ENCODE measurements around the gene ZNF473.

Gene ZNF473

GRCh38 chr19:49983645-49984229, 42.1 kb upstream of the ZNF473 start:
- H3K9me3 ChIP-seq (ENCODE audit: insufficient read depth, low read length) = no peaks in the 10 kb centered on the region
- H3K9ac ChIP-seq (ENCODE audit: insufficient read length, low read depth) = no peak overlapping the region
- no peaks in the 10 kb centered on the region for H3K27me3 ChIP-seq (ENCODE audit: insufficient read depth, insufficient read length)
- no peak for TF ChIP-seq SUZ12 (IDR thresholded peaks at IDR 0.05; ENCODE audit: extremely low read depth, insufficient read depth, insufficient read length)
- no peak for TF ChIP-seq ZNF274 (IDR thresholded peaks at IDR 0.05; ENCODE audit: low read depth, low read length)
- no peak for TF ChIP-seq YY1 (IDR thresholded peaks at IDR 0.05; ENCODE audit: insufficient read depth, insufficient read length)
- H3K4me1 ChIP-seq (ENCODE audit: insufficient read depth, insufficient read length) = peaks cover 2% of the 10 kb centered on the region
- H3K4me3 ChIP-seq (ENCODE audit: insufficient read length, low read depth) = no peak overlapping the region
- peak; percentile 1 for DNase-seq (ENCODE audit: low read depth, low spot score)
- H3K36me3 ChIP-seq (ENCODE audit: insufficient read depth, insufficient read length, low read length) = peaks cover 29% of the 10 kb centered on the region

GRCh38 chr19:49984491-49984890, 41.3 kb upstream of the ZNF473 start:
- no peak overlapping the region for H3K9ac ChIP-seq (ENCODE audit: insufficient read length, low read depth)
- no peak for DNase-seq (ENCODE audit: low read depth, low spot score)
- TF ChIP-seq YY1 (IDR thresholded peaks at IDR 0.05; ENCODE audit: insufficient read depth, insufficient read length) = no peak
- no peak for TF ChIP-seq ZNF274 (IDR thresholded peaks at IDR 0.05; ENCODE audit: low read depth, low read length)
- no peak for TF ChIP-seq SUZ12 (IDR thresholded peaks at IDR 0.05; ENCODE audit: extremely low read depth, insufficient read depth, insufficient read length)
- H3K4me3 ChIP-seq (ENCODE audit: insufficient read length, low read depth) = no peak overlapping the region
- H3K36me3 ChIP-seq (ENCODE audit: insufficient read depth, insufficient read length, low read length) = peaks cover 32% of the 10 kb centered on the region
- H3K4me1 ChIP-seq (ENCODE audit: insufficient read depth, insufficient read length) = peaks cover 2% of the 10 kb centered on the region
- no peaks in the 10 kb centered on the region for H3K27me3 ChIP-seq (ENCODE audit: insufficient read depth, insufficient read length)
- H3K9me3 ChIP-seq (ENCODE audit: insufficient read depth, low read length) = no peaks in the 10 kb centered on the region

GRCh38 chr19:49985871-49986270, 39.9 kb upstream of the ZNF473 start:
- H3K36me3 ChIP-seq (ENCODE audit: insufficient read depth, insufficient read length, low read length) = peaks cover 33% of the 10 kb centered on the region
- DNase-seq (ENCODE audit: low read depth, low spot score) = no peak
- no peaks in the 10 kb centered on the region for H3K9me3 ChIP-seq (ENCODE audit: insufficient read depth, low read length)
- TF ChIP-seq SUZ12 (IDR thresholded peaks at IDR 0.05; ENCODE audit: extremely low read depth, insufficient read depth, insufficient read length) = no peak
- no peak for TF ChIP-seq ZNF274 (IDR thresholded peaks at IDR 0.05; ENCODE audit: low read depth, low read length)
- TF ChIP-seq YY1 (IDR thresholded peaks at IDR 0.05; ENCODE audit: insufficient read depth, insufficient read length) = no peak
- peaks cover 2% of the 10 kb centered on the region for H3K4me1 ChIP-seq (ENCODE audit: insufficient read depth, insufficient read length)
- no peak overlapping the region for H3K4me3 ChIP-seq (ENCODE audit: insufficient read length, low read depth)
- no peak overlapping the region for H3K9ac ChIP-seq (ENCODE audit: insufficient read length, low read depth)
- no peaks in the 10 kb centered on the region for H3K27me3 ChIP-seq (ENCODE audit: insufficient read depth, insufficient read length)

GRCh38 chr19:49986354-49986753, 39.5 kb upstream of the ZNF473 start:
- DNase-seq (ENCODE audit: low read depth, low spot score) = no peak
- Histone ChIP-seq H3K4me1 (ENCODE audit: insufficient read depth, insufficient read length) (peaks cover 2% of the 10 kb centered on the region), H3K9ac (ENCODE audit: insufficient read length, low read depth) (no peak overlapping the region), H3K4me3 (ENCODE audit: insufficient read length, low read depth) (no peak overlapping the region), H3K36me3 (ENCODE audit: insufficient read depth, insufficient read length, low read length) (peaks cover 36% of the 10 kb centered on the region), H3K9me3 (ENCODE audit: insufficient read depth, low read length) (no peaks in the 10 kb centered on the region), H3K27me3 (ENCODE audit: insufficient read depth, insufficient read length) (no peaks in the 10 kb centered on the region)
- no peak for TF ChIP-seq ZNF274 (IDR thresholded peaks at IDR 0.05; ENCODE audit: low read depth, low read length)
- no peak for TF ChIP-seq SUZ12 (IDR thresholded peaks at IDR 0.05; ENCODE audit: extremely low read depth, insufficient read depth, insufficient read length)
- TF ChIP-seq YY1 (IDR thresholded peaks at IDR 0.05; ENCODE audit: insufficient read depth, insufficient read length) = no peak

GRCh38 chr19:49987159-49987698, 38.6 kb upstream of the ZNF473 start:
- TF ChIP-seq SUZ12 (IDR thresholded peaks at IDR 0.05; ENCODE audit: extremely low read depth, insufficient read depth, insufficient read length) (no peak), YY1 (IDR thresholded peaks at IDR 0.05; ENCODE audit: insufficient read depth, insufficient read length) (no peak), ZNF274 (IDR thresholded peaks at IDR 0.05; ENCODE audit: low read depth, low read length) (no peak)
- no peak overlapping the region for H3K9ac ChIP-seq (ENCODE audit: insufficient read length, low read depth)
- H3K9me3 ChIP-seq (ENCODE audit: insufficient read depth, low read length) = no peaks in the 10 kb centered on the region
- H3K27me3 ChIP-seq (ENCODE audit: insufficient read depth, insufficient read length) = no peaks in the 10 kb centered on the region
- peak; percentile 84 for DNase-seq (ENCODE audit: low read depth, low spot score)
- no peak overlapping the region for H3K4me3 ChIP-seq (ENCODE audit: insufficient read length, low read depth)
- peaks cover 37% of the 10 kb centered on the region for H3K36me3 ChIP-seq (ENCODE audit: insufficient read depth, insufficient read length, low read length)
- peaks cover 2% of the 10 kb centered on the region for H3K4me1 ChIP-seq (ENCODE audit: insufficient read depth, insufficient read length)

GRCh38 chr19:49988007-49988406, 37.8 kb upstream of the ZNF473 start:
- Histone ChIP-seq H3K4me1 (ENCODE audit: insufficient read depth, insufficient read length) (peaks cover 2% of the 10 kb centered on the region), H3K9ac (ENCODE audit: insufficient read length, low read depth) (no peak overlapping the region), H3K4me3 (ENCODE audit: insufficient read length, low read depth) (no peak overlapping the region), H3K27me3 (ENCODE audit: insufficient read depth, insufficient read length) (no peaks in the 10 kb centered on the region), H3K9me3 (ENCODE audit: insufficient read depth, low read length) (no peaks in the 10 kb centered on the region), H3K36me3 (ENCODE audit: insufficient read depth, insufficient read length, low read length) (peaks cover 45% of the 10 kb centered on the region)
- no peak for DNase-seq (ENCODE audit: low read depth, low spot score)
- TF ChIP-seq YY1 (IDR thresholded peaks at IDR 0.05; ENCODE audit: insufficient read depth, insufficient read length) (no peak), SUZ12 (IDR thresholded peaks at IDR 0.05; ENCODE audit: extremely low read depth, insufficient read depth, insufficient read length) (no peak), ZNF274 (IDR thresholded peaks at IDR 0.05; ENCODE audit: low read depth, low read length) (no peak)

- H3K9me3 ChIP-seq (ENCODE audit: insufficient read depth, low read length) = no peaks in the 10 kb centered on the region
- peaks cover 48% of the 10 kb centered on the region for H3K36me3 ChIP-seq (ENCODE audit: insufficient read depth, insufficient read length, low read length)
- no peak for DNase-seq (ENCODE audit: low read depth, low spot score)
- H3K4me1 ChIP-seq (ENCODE audit: insufficient read depth, insufficient read length) = peaks cover 2% of the 10 kb centered on the region
- TF ChIP-seq SUZ12 (IDR thresholded peaks at IDR 0.05; ENCODE audit: extremely low read depth, insufficient read depth, insufficient read length) (no peak), YY1 (IDR thresholded peaks at IDR 0.05; ENCODE audit: insufficient read depth, insufficient read length) (no peak), ZNF274 (IDR thresholded peaks at IDR 0.05; ENCODE audit: low read depth, low read length) (no peak)
- no peak overlapping the region for H3K9ac ChIP-seq (ENCODE audit: insufficient read length, low read depth)
- no peak overlapping the region for H3K4me3 ChIP-seq (ENCODE audit: insufficient read length, low read depth)
- H3K27me3 ChIP-seq (ENCODE audit: insufficient read depth, insufficient read length) = no peaks in the 10 kb centered on the region
Observed at GRCh38 chr19:49988433-49988832, 37.4 kb upstream of the ZNF473 start.

Data from NT2/D1 (cell line).